NCI-H187 treated with DMSO at 0.1 percent for 48 hours (cell line): Measurements from ENCODE around the gene NEK4.

Experiments
- DNase-seq: peaks from one replicate; lab custom pipeline; 2025; lab: John Stamatoyannopoulos, UW

NEK4 gene

DNA sequence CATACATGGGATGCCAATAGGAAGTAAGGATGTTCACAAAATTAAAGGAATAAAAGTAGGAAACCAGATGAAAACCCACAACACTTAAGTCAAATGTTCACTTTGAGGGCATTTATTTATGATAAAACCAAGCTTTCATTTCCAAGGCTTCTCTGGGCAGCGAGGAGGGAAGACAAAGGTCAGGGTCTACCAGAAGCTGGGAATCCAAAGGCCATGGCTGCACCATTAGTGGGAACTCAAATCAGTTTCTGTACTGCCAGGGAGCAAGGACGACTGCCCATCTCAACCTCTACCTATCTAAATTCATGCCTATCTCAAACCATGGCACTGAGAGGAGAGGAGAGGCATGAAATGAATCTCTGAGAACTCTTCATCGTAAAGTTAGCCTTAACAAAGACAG lies 107.6 kb downstream of the NEK4 start:
- DNase-seq: no peak

DNA sequence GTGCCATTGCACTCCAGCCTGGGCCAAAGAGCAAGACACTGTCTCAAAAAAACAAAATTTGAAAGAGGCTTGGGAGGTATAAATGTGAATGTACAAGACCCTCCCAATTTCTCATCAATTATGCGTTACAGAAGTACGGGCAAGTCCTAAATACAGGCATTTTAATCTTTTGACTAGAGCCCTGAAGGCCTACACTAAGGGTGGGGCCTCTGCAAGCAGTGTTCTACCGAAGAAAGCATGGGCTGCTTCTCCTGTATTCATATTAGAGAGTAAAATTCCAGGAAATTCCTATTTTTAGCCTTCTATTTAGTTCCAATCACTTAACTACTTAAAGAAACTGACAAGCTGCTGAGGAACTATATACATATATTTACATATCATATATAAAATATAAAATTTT lies 110.7 kb downstream of the NEK4 start:
- DNase-seq: no peak
